ENCODE measurements around the gene BLNK.
A peak's percentile ranks its signal among the peaks of the same experiment; 100 is the strongest.

BLNK gene

GRCh38 chr10:96250349-96250748, 21.0 kb downstream of the BLNK start:
- Histone ChIP-seq H3K27me3 (ENCODE audit: control insufficient read depth in 2 of 2, insufficient read depth in 2 of 2, low read length in 2 of 2) (no peaks in the 10 kb centered on the region), H3K27ac (ENCODE audit: low read depth in 2 of 2, low read length in 2 of 2) (peak overlapping the region; percentile 31 to 58), H3K36me3 (ENCODE audit: control insufficient read depth in 2 of 2, insufficient read depth in 2 of 2, low read length in 2 of 2) (peaks cover 0 to 2% of the 10 kb centered on the region in 2 donors)

DNA sequence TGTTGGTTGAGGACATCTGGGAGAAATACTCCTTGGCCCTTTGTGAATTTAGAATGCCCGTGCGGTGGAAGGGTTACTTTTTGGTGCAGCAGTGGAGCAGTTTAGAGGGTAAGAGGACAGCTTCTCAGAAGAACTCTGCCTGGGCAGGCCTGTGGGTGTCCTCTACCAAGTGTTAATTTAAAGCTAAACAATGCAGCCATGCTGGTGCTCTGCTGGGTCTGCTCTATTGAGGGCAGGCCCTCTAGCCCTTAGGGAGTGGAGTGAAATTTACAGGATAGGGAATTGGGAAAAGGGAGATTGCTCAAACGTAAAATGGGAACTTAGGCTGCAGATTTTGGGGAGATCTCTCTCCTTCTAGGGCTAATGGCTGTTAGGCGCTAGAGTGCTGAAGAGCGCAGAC, 22.1 kb downstream of the BLNK start:
- Histone ChIP-seq H3K27me3 (ENCODE audit: control insufficient read depth in 2 of 2, insufficient read depth in 2 of 2, low read length in 2 of 2) (no peaks in the 10 kb centered on the region), H3K9me3 (ENCODE audit: control insufficient read depth in 2 of 2, low read length in 2 of 2) (no peaks in the 10 kb centered on the region), H3K4me3 (ENCODE audit: low read length in 2 of 2) (no peak overlapping the region), H3K27ac (ENCODE audit: low read depth in 2 of 2, low read length in 2 of 2) (no peak overlapping the region), H3K4me1 (ENCODE audit: control insufficient read depth in 2 of 2, insufficient read depth in 2 of 2, low read length in 2 of 2) (peaks cover 11% of the 10 kb centered on the region in 2 donors), H3K9ac (ENCODE audit: low read depth in 1 of 2, low read length in 2 of 2) (no peak overlapping the region), H3K36me3 (ENCODE audit: control insufficient read depth in 2 of 2, insufficient read depth in 2 of 2, low read length in 2 of 2) (peaks cover 0 to 2% of the 10 kb centered on the region in 2 donors)

More at GRCh38 chr10:96250349-96250748, 21.0 kb downstream of the BLNK start:
- Histone ChIP-seq H3K4me3 (ENCODE audit: low read length in 2 of 2) (no peak overlapping the region), H3K9ac (ENCODE audit: low read depth in 1 of 2, low read length in 2 of 2) (peak overlapping the region in 1 of 2 donors; percentile 13), H3K4me1 (ENCODE audit: control insufficient read depth in 2 of 2, insufficient read depth in 2 of 2, low read length in 2 of 2) (peaks cover 6% of the 10 kb centered on the region in 2 donors), H3K9me3 (ENCODE audit: control insufficient read depth in 2 of 2, low read length in 2 of 2) (no peaks in the 10 kb centered on the region)

GRCh38 chr10:96244354-96244753, 27.0 kb downstream of the BLNK start:
- Histone ChIP-seq H3K4me1 (ENCODE audit: control insufficient read depth in 2 of 2, insufficient read depth in 2 of 2, low read length in 2 of 2) (peaks cover 12 to 20% of the 10 kb centered on the region in 2 donors), H3K9me3 (ENCODE audit: control insufficient read depth in 2 of 2, low read length in 2 of 2) (no peaks in the 10 kb centered on the region), H3K36me3 (ENCODE audit: control insufficient read depth in 2 of 2, insufficient read depth in 2 of 2, low read length in 2 of 2) (peaks cover 0 to 18% of the 10 kb centered on the region in 2 donors), H3K9ac (ENCODE audit: low read depth in 1 of 2, low read length in 2 of 2) (peak overlapping the region in 1 of 2 donors; percentile 16), H3K4me3 (ENCODE audit: low read length in 2 of 2) (peak overlapping the region; percentile 0 to 30), H3K27ac (ENCODE audit: low read depth in 2 of 2, low read length in 2 of 2) (peak overlapping the region; percentile 60 to 75), H3K27me3 (ENCODE audit: control insufficient read depth in 2 of 2, insufficient read depth in 2 of 2, low read length in 2 of 2) (no peaks in the 10 kb centered on the region)

DNA sequence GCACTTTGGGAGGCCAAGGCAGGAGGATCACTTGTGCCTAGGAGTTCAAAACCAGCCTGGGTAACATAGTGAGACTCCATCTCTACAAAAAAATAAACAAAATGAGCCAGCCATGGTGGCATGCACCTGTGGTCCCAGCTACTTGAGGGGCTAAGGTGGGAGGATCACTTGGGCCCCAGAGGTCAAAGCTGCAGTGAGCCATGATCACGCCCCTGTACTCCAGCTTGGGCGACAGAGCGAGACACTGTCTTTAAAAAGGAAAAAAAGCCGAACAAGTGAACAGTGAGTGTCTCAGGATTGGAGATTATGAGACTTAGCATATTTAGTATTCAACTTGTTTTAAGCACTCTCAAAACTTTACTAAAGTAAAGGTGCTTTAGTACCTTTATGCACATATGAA, 28.1 kb downstream of the BLNK start:
- Histone ChIP-seq H3K4me1 (ENCODE audit: control insufficient read depth in 2 of 2, insufficient read depth in 2 of 2, low read length in 2 of 2) (peaks cover 12 to 20% of the 10 kb centered on the region in 2 donors), H3K36me3 (ENCODE audit: control insufficient read depth in 2 of 2, insufficient read depth in 2 of 2, low read length in 2 of 2) (peaks cover 5 to 19% of the 10 kb centered on the region in 2 donors), H3K9ac (ENCODE audit: low read depth in 1 of 2, low read length in 2 of 2) (no peak overlapping the region), H3K27ac (ENCODE audit: low read depth in 2 of 2, low read length in 2 of 2) (peak overlapping the region in 1 of 2 donors; percentile 35), H3K9me3 (ENCODE audit: control insufficient read depth in 2 of 2, low read length in 2 of 2) (no peaks in the 10 kb centered on the region), H3K27me3 (ENCODE audit: control insufficient read depth in 2 of 2, insufficient read depth in 2 of 2, low read length in 2 of 2) (no peaks in the 10 kb centered on the region), H3K4me3 (ENCODE audit: low read length in 2 of 2) (no peak overlapping the region)

DNA sequence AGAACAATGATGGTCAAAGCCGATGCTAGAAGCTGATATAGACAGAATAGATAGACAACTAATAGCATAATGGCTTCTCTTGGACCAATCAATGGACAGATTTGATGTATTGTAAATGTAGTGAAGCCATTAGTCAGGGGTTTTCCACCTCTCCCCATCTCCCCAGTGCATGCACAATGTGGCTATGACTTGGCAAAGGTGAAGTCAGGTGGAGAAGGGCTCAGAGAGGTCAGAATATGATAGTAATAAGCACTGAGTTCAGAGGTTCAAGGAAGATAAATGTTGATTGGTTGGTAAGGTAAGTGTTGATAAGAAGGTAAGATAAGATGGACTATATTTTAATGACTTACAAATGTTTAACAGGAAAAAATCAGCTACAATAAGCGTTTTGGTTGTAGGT, 28.5 kb downstream of the BLNK start:
- Histone ChIP-seq H3K4me3 (ENCODE audit: low read length in 2 of 2) (no peak overlapping the region), H3K27me3 (ENCODE audit: control insufficient read depth in 2 of 2, insufficient read depth in 2 of 2, low read length in 2 of 2) (no peaks in the 10 kb centered on the region), H3K4me1 (ENCODE audit: control insufficient read depth in 2 of 2, insufficient read depth in 2 of 2, low read length in 2 of 2) (peaks cover 12 to 20% of the 10 kb centered on the region in 2 donors), H3K9me3 (ENCODE audit: control insufficient read depth in 2 of 2, low read length in 2 of 2) (no peaks in the 10 kb centered on the region), H3K36me3 (ENCODE audit: control insufficient read depth in 2 of 2, insufficient read depth in 2 of 2, low read length in 2 of 2) (peaks cover 7 to 23% of the 10 kb centered on the region in 2 donors), H3K27ac (ENCODE audit: low read depth in 2 of 2, low read length in 2 of 2) (peak overlapping the region; percentile 22 to 35), H3K9ac (ENCODE audit: low read depth in 1 of 2, low read length in 2 of 2) (no peak overlapping the region)

- Histone ChIP-seq H3K36me3 (ENCODE audit: control insufficient read depth in 2 of 2, insufficient read depth in 2 of 2, low read length in 2 of 2) (peaks cover 7 to 23% of the 10 kb centered on the region in 2 donors), H3K27me3 (ENCODE audit: control insufficient read depth in 2 of 2, insufficient read depth in 2 of 2, low read length in 2 of 2) (no peaks in the 10 kb centered on the region), H3K9ac (ENCODE audit: low read depth in 1 of 2, low read length in 2 of 2) (no peak overlapping the region), H3K27ac (ENCODE audit: low read depth in 2 of 2, low read length in 2 of 2) (no peak overlapping the region), H3K9me3 (ENCODE audit: control insufficient read depth in 2 of 2, low read length in 2 of 2) (no peaks in the 10 kb centered on the region), H3K4me3 (ENCODE audit: low read length in 2 of 2) (no peak overlapping the region), H3K4me1 (ENCODE audit: control insufficient read depth in 2 of 2, insufficient read depth in 2 of 2, low read length in 2 of 2) (peaks cover 4 to 12% of the 10 kb centered on the region in 2 donors)
Observed at GRCh38 chr10:96238646-96239623, 32.4 kb downstream of the BLNK start.

DNA sequence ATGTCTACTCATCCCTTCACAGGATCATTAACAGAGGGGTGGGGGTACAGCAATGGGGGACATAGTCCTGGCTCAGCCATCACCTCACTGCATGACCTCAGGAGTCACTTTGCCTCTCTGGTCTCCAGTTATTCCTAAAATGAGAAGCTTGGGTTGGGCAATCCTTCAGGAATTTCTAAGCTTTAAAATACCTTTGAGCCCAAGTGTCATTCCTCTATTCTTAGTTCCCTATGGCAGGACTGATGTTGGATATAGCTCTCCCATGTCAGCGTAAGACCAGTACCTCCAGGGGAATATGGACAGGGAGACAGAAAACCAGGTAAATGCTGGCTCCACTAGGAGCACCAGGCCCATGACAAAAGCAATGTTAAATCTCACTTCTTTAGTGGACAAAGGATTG, 34.5 kb downstream of the BLNK start:
- H3K9me3 ChIP-seq (ENCODE audit: control insufficient read depth in 2 of 2, low read length in 2 of 2), result no peaks in the 10 kb centered on the region
- peaks cover 13 to 27% of the 10 kb centered on the region in 2 donors for H3K36me3 ChIP-seq (ENCODE audit: control insufficient read depth in 2 of 2, insufficient read depth in 2 of 2, low read length in 2 of 2)
- no peaks in the 10 kb centered on the region for H3K27me3 ChIP-seq (ENCODE audit: control insufficient read depth in 2 of 2, insufficient read depth in 2 of 2, low read length in 2 of 2)
- H3K27ac ChIP-seq (ENCODE audit: low read depth in 2 of 2, low read length in 2 of 2), result no peak overlapping the region
- no peaks in the 10 kb centered on the region for H3K4me1 ChIP-seq (ENCODE audit: control insufficient read depth in 2 of 2, insufficient read depth in 2 of 2, low read length in 2 of 2)
- H3K9ac ChIP-seq (ENCODE audit: low read depth in 1 of 2, low read length in 2 of 2), result no peak overlapping the region
- H3K4me3 ChIP-seq (ENCODE audit: low read length in 2 of 2), result no peak overlapping the region

DNA sequence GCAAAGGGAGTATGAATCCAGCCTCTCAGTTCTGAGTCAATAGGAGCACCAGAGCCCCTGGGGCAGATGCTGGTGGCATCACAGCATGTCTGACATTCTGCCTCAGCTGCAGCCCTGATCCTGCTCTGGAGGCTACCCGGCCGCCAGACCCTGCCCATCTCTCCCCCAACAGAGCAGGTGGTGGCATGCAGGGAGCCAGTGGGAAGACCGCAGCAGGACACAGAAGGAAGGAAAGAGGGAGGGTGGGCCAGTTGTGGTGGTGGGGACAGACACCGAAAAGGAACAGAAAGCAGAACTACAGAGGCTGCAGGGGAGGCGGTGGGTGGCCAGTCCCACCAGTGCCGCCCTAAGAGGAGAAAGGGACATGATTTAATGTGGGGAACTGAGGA, 35.3 kb downstream of the BLNK start:
- H3K36me3 ChIP-seq (ENCODE audit: control insufficient read depth in 2 of 2, insufficient read depth in 2 of 2, low read length in 2 of 2), result peaks cover 13 to 26% of the 10 kb centered on the region in 2 donors
- no peaks in the 10 kb centered on the region for H3K4me1 ChIP-seq (ENCODE audit: control insufficient read depth in 2 of 2, insufficient read depth in 2 of 2, low read length in 2 of 2)
- no peaks in the 10 kb centered on the region for H3K9me3 ChIP-seq (ENCODE audit: control insufficient read depth in 2 of 2, low read length in 2 of 2)
- no peaks in the 10 kb centered on the region for H3K27me3 ChIP-seq (ENCODE audit: control insufficient read depth in 2 of 2, insufficient read depth in 2 of 2, low read length in 2 of 2)
- no peak overlapping the region for H3K9ac ChIP-seq (ENCODE audit: low read depth in 1 of 2, low read length in 2 of 2)
- no peak overlapping the region for H3K27ac ChIP-seq (ENCODE audit: low read depth in 2 of 2, low read length in 2 of 2)
- no peak overlapping the region for H3K4me3 ChIP-seq (ENCODE audit: low read length in 2 of 2)

DNA sequence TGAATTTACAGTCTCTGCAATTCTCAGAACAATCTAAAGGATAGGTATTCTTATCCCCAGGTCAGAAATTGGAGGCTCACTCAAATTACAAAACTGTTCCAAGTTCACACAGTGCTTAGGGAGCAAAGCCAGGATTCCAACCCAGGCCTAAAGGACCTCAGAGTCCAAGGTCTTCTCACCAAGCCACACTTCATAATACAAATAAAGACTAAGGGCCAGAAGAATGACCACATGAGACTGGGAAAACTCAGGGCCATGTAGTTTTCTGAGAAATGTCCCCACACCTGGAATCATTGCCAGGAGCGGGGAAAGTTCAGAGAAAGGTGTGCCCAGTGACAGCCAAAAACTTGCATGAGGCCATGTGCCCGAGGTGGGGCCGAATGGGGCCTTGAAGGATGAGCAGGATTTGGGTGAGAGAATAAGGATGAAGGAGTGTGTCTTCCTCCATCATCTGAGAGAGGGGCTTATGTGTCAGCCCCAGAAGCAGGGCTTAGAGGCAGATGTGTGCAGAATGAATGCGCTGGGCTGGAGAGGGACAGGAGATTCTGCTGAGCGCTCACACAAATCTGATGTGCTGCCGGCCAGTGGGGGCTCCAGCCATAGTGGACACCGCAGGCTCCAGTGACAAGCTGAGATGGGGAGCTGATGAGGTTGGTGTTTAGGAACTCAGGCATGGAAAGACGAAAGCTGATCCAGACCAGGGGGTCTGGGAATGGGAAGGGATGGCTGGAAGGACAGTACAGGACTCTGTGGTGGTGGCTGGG, 35.9 kb downstream of the BLNK start:
- no peak overlapping the region for H3K9ac ChIP-seq (ENCODE audit: low read depth in 1 of 2, low read length in 2 of 2)
- H3K27ac ChIP-seq (ENCODE audit: low read depth in 2 of 2, low read length in 2 of 2), result no peak overlapping the region
- H3K36me3 ChIP-seq (ENCODE audit: control insufficient read depth in 2 of 2, insufficient read depth in 2 of 2, low read length in 2 of 2), result peaks cover 13 to 24% of the 10 kb centered on the region in 2 donors
- H3K4me3 ChIP-seq (ENCODE audit: low read length in 2 of 2), result no peak overlapping the region
- no peaks in the 10 kb centered on the region for H3K9me3 ChIP-seq (ENCODE audit: control insufficient read depth in 2 of 2, low read length in 2 of 2)
- no peaks in the 10 kb centered on the region for H3K4me1 ChIP-seq (ENCODE audit: control insufficient read depth in 2 of 2, insufficient read depth in 2 of 2, low read length in 2 of 2)
- no peaks in the 10 kb centered on the region for H3K27me3 ChIP-seq (ENCODE audit: control insufficient read depth in 2 of 2, insufficient read depth in 2 of 2, low read length in 2 of 2)

- H3K27me3 ChIP-seq (ENCODE audit: control insufficient read depth in 2 of 2, insufficient read depth in 2 of 2, low read length in 2 of 2), result no peaks in the 10 kb centered on the region
- H3K9ac ChIP-seq (ENCODE audit: low read depth in 1 of 2, low read length in 2 of 2), result no peak overlapping the region
- peaks cover 13 to 22% of the 10 kb centered on the region in 2 donors for H3K36me3 ChIP-seq (ENCODE audit: control insufficient read depth in 2 of 2, insufficient read depth in 2 of 2, low read length in 2 of 2)
- H3K9me3 ChIP-seq (ENCODE audit: control insufficient read depth in 2 of 2, low read length in 2 of 2), result no peaks in the 10 kb centered on the region
- no peak overlapping the region for H3K4me3 ChIP-seq (ENCODE audit: low read length in 2 of 2)
- H3K27ac ChIP-seq (ENCODE audit: low read depth in 2 of 2, low read length in 2 of 2), result no peak overlapping the region
- H3K4me1 ChIP-seq (ENCODE audit: control insufficient read depth in 2 of 2, insufficient read depth in 2 of 2, low read length in 2 of 2), result peaks cover 2 to 3% of the 10 kb centered on the region in 2 donors
Observed at GRCh38 chr10:96233959-96234358, 37.4 kb downstream of the BLNK start.
